ENCODE results near the gene COL2A1. TPM values are rescaled to one million over a fixed set of nuclear protein-coding genes. Genes with fewer than 3 reads are reported as not detected.

COL2A1 gene
- polyA plus RNA-seq, 4 donors: 0.19 to 65.7 TPM; not detected in 2

GRCh38 chr12:48012070-48012469 lies 7.8 kb upstream of the COL2A1 start:
- no peak overlapping the region for H3K27ac ChIP-seq (ENCODE audit: low read depth in 1 of 3, low read length in 2 of 3)
- H3K4me1 ChIP-seq (ENCODE audit: control insufficient read depth in 3 of 3, insufficient read depth in 2 of 3, low read depth in 1 of 3, low read length in 2 of 3): peaks cover 0 to 12% (median 0%) of the 10 kb centered on the region in 3 donors
- no peak for FAIRE-seq
- DNase-seq: no peak
- no peaks in the 10 kb centered on the region for H3K36me3 ChIP-seq (ENCODE audit: control insufficient read depth in 3 of 3, insufficient read depth in 2 of 3, low read depth in 1 of 3, low read length in 3 of 3)
- H3K27me3 ChIP-seq (ENCODE audit: control insufficient read depth in 3 of 3, insufficient read depth in 3 of 3, low read length in 3 of 3): no peaks in the 10 kb centered on the region
- WGBS, 3 donors: 57 to 68% (median 61%) methylated on average over 8 of the region's 8 CpGs
- no peak overlapping the region for H3K4me3 ChIP-seq (ENCODE audit: low read depth in 1 of 3, low read length in 3 of 3)
- H3K9me3 ChIP-seq (ENCODE audit: control insufficient read depth in 2 of 2, insufficient read depth in 1 of 2, low read depth in 1 of 2, low read length in 1 of 2): no peaks in the 10 kb centered on the region

DNA sequence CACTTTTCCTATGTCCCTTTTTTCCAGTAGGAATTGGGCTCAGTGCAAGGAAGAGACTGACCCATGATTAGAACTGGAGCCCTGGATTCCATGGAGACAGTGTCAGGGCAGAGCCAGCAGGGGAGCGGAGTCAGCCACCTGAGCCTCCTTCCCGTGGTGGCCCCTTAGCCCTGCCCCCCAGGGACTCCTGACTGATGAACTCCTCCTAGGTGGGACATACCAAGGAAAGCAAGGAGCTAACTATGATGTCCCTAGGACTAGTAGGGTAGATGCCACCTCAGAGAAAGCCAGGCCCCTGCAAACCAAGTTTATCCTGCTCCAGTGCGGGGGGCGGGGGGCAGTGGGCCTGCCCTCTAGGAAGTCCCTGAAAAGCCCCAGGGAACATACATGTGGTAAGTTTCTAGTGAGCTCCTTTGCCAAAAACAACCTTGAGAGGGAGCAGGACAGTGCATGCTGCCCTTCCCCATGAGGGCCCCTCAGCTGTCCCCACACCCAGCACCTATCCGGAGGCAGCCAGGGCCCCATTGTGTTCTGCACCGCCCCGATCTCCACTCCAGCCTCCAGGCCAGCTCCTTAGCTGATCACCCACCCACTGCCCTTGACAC lies 6.2 kb upstream of the COL2A1 start:
- Histone ChIP-seq H3K4me3 (ENCODE audit: low read depth in 1 of 3, low read length in 3 of 3) (no peak overlapping the region), H3K27me3 (ENCODE audit: control insufficient read depth in 3 of 3, insufficient read depth in 3 of 3, low read length in 3 of 3) (peaks cover under 1 to 8% (median 4%) of the 10 kb centered on the region in 3 donors), H3K4me1 (ENCODE audit: control insufficient read depth in 3 of 3, insufficient read depth in 2 of 3, low read depth in 1 of 3, low read length in 2 of 3) (peaks cover 0 to 10% (median 0%) of the 10 kb centered on the region in 3 donors), H3K9me3 (ENCODE audit: control insufficient read depth in 2 of 2, insufficient read depth in 1 of 2, low read depth in 1 of 2, low read length in 1 of 2) (no peaks in the 10 kb centered on the region), H3K27ac (ENCODE audit: low read depth in 1 of 3, low read length in 2 of 3) (no peak overlapping the region), H3K36me3 (ENCODE audit: control insufficient read depth in 3 of 3, insufficient read depth in 2 of 3, low read depth in 1 of 3, low read length in 3 of 3) (no peaks in the 10 kb centered on the region)
- DNase-seq (no peak), FAIRE-seq (no peak)
- WGBS, 3 donors: 66 to 78% (median 76%) methylated on average over 7 of the region's 7 CpGs

- Histone ChIP-seq H3K9me3 (ENCODE audit: control insufficient read depth in 2 of 2, insufficient read depth in 1 of 2, low read depth in 1 of 2, low read length in 1 of 2) (no peaks in the 10 kb centered on the region), H3K4me3 (ENCODE audit: low read depth in 1 of 3, low read length in 3 of 3) (no peak overlapping the region), H3K27me3 (ENCODE audit: control insufficient read depth in 3 of 3, insufficient read depth in 3 of 3, low read length in 3 of 3) (peaks cover 10 to 18% (median 12%) of the 10 kb centered on the region in 3 donors), H3K4me1 (ENCODE audit: control insufficient read depth in 3 of 3, insufficient read depth in 2 of 3, low read depth in 1 of 3, low read length in 2 of 3) (peaks cover 0 to 16% (median 0%) of the 10 kb centered on the region in 3 donors), H3K27ac (ENCODE audit: low read depth in 1 of 3, low read length in 2 of 3) (no peak overlapping the region), H3K36me3 (ENCODE audit: control insufficient read depth in 3 of 3, insufficient read depth in 2 of 3, low read depth in 1 of 3, low read length in 3 of 3) (no peaks in the 10 kb centered on the region)
- FAIRE-seq: no peak
- no peak for DNase-seq
- 41 to 73% (median 59%) methylated on average over 1 of the region's 1 CpG for WGBS, 3 donors
These were observed 5.2 kb upstream of the COL2A1 start for GRCh38 chr12:48009471-48009870.

DNA sequence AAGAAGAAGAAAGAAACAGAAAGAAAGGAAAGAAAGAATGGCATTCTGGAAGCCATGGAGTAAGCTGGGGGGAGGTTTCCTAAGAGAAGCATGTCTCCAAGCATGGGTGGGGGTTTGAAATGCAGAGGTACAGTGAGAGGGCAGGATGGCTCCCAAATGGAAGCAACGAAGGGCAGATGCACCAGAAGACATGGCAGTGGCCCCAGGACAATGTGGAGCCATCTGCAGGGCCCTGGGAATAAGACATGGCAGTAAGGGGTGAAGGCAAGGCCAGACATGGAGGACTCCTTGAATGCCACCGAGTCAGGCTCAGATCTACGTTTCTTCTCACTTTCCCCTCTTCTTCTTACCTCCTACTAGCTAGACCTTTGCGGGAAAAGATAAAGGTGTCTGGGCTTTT lies 4.7 kb upstream of the COL2A1 start:
- Histone ChIP-seq H3K4me3 (ENCODE audit: low read depth in 1 of 3, low read length in 3 of 3) (no peak overlapping the region), H3K9me3 (ENCODE audit: control insufficient read depth in 2 of 2, insufficient read depth in 1 of 2, low read depth in 1 of 2, low read length in 1 of 2) (no peaks in the 10 kb centered on the region), H3K27me3 (ENCODE audit: control insufficient read depth in 3 of 3, insufficient read depth in 3 of 3, low read length in 3 of 3) (peaks cover 11 to 23% (median 12%) of the 10 kb centered on the region in 3 donors), H3K4me1 (ENCODE audit: control insufficient read depth in 3 of 3, insufficient read depth in 2 of 3, low read depth in 1 of 3, low read length in 2 of 3) (peaks cover 0 to 18% (median 0%) of the 10 kb centered on the region in 3 donors), H3K36me3 (ENCODE audit: control insufficient read depth in 3 of 3, insufficient read depth in 2 of 3, low read depth in 1 of 3, low read length in 3 of 3) (no peaks in the 10 kb centered on the region), H3K27ac (ENCODE audit: low read depth in 1 of 3, low read length in 2 of 3) (no peak overlapping the region)
- DNase-seq (no peak), FAIRE-seq (no peak)
- WGBS, 3 donors: 81 to 88% (median 85%) methylated on average over 4 of the region's 4 CpGs

GRCh38 chr12:48008349-48008748 lies 4.1 kb upstream of the COL2A1 start:
- no peak overlapping the region for H3K27ac ChIP-seq (ENCODE audit: low read depth in 1 of 3, low read length in 2 of 3)
- no peak for FAIRE-seq
- DNase-seq: no peak
- 53 to 93% (median 74%) methylated on average over 2 of the region's 2 CpGs for whole genome bisulfite sequencing, 3 donors
- H3K9me3 ChIP-seq (ENCODE audit: control insufficient read depth in 2 of 2, insufficient read depth in 1 of 2, low read depth in 1 of 2, low read length in 1 of 2): no peaks in the 10 kb centered on the region
- no peak overlapping the region for H3K4me3 ChIP-seq (ENCODE audit: low read depth in 1 of 3, low read length in 3 of 3)
- H3K27me3 ChIP-seq (ENCODE audit: control insufficient read depth in 3 of 3, insufficient read depth in 3 of 3, low read length in 3 of 3): peaks cover 11 to 29% (median 17%) of the 10 kb centered on the region in 3 donors
- no peaks in the 10 kb centered on the region for H3K36me3 ChIP-seq (ENCODE audit: control insufficient read depth in 3 of 3, insufficient read depth in 2 of 3, low read depth in 1 of 3, low read length in 3 of 3)
- peaks cover 0 to 19% (median 0%) of the 10 kb centered on the region in 3 donors for H3K4me1 ChIP-seq (ENCODE audit: control insufficient read depth in 3 of 3, insufficient read depth in 2 of 3, low read depth in 1 of 3, low read length in 2 of 3)

DNA sequence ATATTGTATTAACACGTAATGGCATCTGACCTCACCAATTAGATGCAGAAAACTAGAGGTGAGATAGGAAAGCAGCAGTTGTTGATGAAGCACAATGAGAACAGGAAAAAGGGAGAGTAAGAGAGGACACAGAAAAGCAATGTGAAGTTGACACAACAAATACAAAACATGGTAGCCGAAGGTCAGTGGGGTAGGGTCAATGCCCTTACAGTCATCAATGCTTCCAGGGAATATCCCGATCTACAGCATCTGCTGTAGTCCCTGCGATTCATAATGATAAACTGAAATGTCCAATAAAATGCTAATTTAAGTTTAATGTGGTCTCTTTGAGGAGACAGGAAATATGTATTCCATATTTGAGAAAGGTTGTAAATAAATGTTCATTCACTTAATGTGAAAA lies 2.9 kb upstream of the COL2A1 start:
- Histone ChIP-seq H3K27me3 (ENCODE audit: control insufficient read depth in 3 of 3, insufficient read depth in 3 of 3, low read length in 3 of 3) (peaks cover 12 to 41% (median 23%) of the 10 kb centered on the region in 3 donors), H3K4me1 (ENCODE audit: control insufficient read depth in 3 of 3, insufficient read depth in 2 of 3, low read depth in 1 of 3, low read length in 2 of 3) (peaks cover 0 to 25% (median 6%) of the 10 kb centered on the region in 3 donors), H3K9me3 (ENCODE audit: control insufficient read depth in 2 of 2, insufficient read depth in 1 of 2, low read depth in 1 of 2, low read length in 1 of 2) (no peaks in the 10 kb centered on the region), H3K4me3 (ENCODE audit: low read depth in 1 of 3, low read length in 3 of 3) (no peak overlapping the region), H3K27ac (ENCODE audit: low read depth in 1 of 3, low read length in 2 of 3) (no peak overlapping the region), H3K36me3 (ENCODE audit: control insufficient read depth in 3 of 3, insufficient read depth in 2 of 3, low read depth in 1 of 3, low read length in 3 of 3) (no peaks in the 10 kb centered on the region)
- no peak for DNase-seq
- no peak for FAIRE-seq
- WGBS, 3 donors: 76 to 89% (median 88%) methylated on average over 4 of the region's 4 CpGs

DNA sequence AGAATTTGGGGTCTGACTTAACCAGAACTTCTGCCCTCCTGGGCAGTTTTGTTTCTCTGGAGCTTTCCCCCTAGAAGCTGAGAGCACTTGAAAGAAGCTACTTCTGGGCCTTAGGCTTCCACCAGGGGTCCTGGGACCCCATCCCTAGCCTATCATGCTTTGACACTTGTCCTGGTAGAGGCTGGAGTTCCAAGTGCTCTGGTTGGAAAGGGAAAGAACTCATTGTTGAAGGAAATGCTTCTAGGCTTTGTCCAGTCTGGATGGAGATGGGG lies 1.4 kb upstream of the COL2A1 start:
- DNase-seq (no peak), FAIRE-seq (no peak)
- no peak overlapping the region for H3K4me3 ChIP-seq (ENCODE audit: low read depth in 1 of 3, low read length in 3 of 3)
- peaks cover 2 to 40% (median 10%) of the 10 kb centered on the region in 3 donors for H3K4me1 ChIP-seq (ENCODE audit: control insufficient read depth in 3 of 3, insufficient read depth in 2 of 3, low read depth in 1 of 3, low read length in 2 of 3)
- no peaks in the 10 kb centered on the region for H3K9me3 ChIP-seq (ENCODE audit: control insufficient read depth in 2 of 2, insufficient read depth in 1 of 2, low read depth in 1 of 2, low read length in 1 of 2)
- no peaks in the 10 kb centered on the region for H3K36me3 ChIP-seq (ENCODE audit: control insufficient read depth in 3 of 3, insufficient read depth in 2 of 3, low read depth in 1 of 3, low read length in 3 of 3)
- no peak overlapping the region for H3K27ac ChIP-seq (ENCODE audit: low read depth in 1 of 3, low read length in 2 of 3)
- peaks cover 19 to 56% (median 25%) of the 10 kb centered on the region in 3 donors for H3K27me3 ChIP-seq (ENCODE audit: control insufficient read depth in 3 of 3, insufficient read depth in 3 of 3, low read length in 3 of 3)

DNA sequence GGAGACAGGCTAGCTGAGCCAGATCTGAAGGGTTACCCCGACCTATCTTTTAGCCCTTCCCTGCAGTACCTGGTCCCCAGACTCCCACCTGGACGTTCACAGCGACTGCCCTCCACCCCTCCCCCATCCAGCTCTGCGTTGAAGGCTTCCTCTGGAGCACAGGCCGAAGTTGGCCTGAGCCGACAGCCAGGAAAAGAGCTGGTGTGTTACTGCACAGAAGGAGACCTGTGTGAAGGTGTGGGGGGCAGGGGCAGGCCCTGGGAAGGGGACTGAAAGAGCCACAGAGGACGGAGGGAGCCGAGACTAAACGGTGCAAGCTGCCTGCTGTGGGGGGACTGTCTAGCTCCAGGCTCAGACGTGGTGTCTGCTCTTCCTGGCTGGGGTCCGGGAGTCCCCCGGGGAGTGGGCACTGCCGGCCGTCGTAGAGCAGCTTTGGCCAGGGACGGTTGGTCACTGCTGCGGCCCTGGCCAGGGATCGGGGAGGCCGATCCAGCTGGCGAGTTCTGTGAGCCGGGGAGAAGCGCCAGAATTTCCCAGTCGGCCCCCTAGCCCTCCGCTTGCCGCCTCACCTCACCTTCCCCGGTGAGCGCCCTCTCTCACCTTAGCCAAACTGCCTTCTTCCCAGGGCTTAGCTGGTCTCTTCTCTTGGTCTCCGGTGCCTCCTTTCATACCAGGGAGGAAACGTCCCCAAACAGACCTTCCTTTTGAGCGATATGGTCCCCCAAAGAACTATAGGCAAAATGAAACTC lies 899 bp upstream of the COL2A1 start:
- Histone ChIP-seq H3K27ac (ENCODE audit: low read depth in 1 of 3, low read length in 2 of 3) (no peak overlapping the region), H3K27me3 (ENCODE audit: control insufficient read depth in 3 of 3, insufficient read depth in 3 of 3, low read length in 3 of 3) (peaks cover 19 to 59% (median 25%) of the 10 kb centered on the region in 3 donors), H3K4me1 (ENCODE audit: control insufficient read depth in 3 of 3, insufficient read depth in 2 of 3, low read depth in 1 of 3, low read length in 2 of 3) (peaks cover 2 to 42% (median 10%) of the 10 kb centered on the region in 3 donors), H3K9me3 (ENCODE audit: control insufficient read depth in 2 of 2, insufficient read depth in 1 of 2, low read depth in 1 of 2, low read length in 1 of 2) (no peaks in the 10 kb centered on the region), H3K4me3 (ENCODE audit: low read depth in 1 of 3, low read length in 3 of 3) (peak overlapping the region in 1 of 3 donors; percentile 22), H3K36me3 (ENCODE audit: control insufficient read depth in 3 of 3, insufficient read depth in 2 of 3, low read depth in 1 of 3, low read length in 3 of 3) (no peaks in the 10 kb centered on the region)
- no peak for DNase-seq
- FAIRE-seq: no peak
- WGBS, 3 donors: 51 to 72% (median 63%) methylated on average over 28 to 30 of the region's 30 CpGs

Data from small intestine (tissue), 7 donors.